Measurements from ENCODE around the gene UTP14A. TPM values are rescaled to one million over a fixed set of nuclear protein-coding genes. Genes with fewer than 3 reads are reported as not detected.

Gene UTP14A
- total RNA-seq, 4 donors from 2014 or later: 13.6 to 16.8 (median 15.9) TPM

DNA sequence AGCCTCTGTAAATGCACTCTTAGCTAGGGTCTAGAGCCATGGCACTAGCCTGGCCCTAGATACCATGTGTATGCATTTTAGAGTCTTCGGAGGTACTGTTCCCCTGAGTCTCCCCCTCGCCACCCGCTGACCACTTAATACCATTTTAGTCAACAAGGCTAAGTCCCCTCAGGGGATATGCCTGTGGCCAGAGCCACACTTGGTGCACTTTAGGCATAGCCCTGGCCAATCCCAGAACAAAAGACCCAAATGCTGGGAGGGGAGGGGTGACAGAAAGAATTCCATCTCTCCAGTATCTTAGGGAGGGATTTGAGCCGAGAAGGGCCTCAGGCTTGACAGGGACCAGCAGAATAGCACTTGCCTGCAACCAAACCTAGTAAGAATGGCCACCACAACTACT lies 47.9 kb downstream of the UTP14A start:
- TF ChIP-seq, protein P1, sequence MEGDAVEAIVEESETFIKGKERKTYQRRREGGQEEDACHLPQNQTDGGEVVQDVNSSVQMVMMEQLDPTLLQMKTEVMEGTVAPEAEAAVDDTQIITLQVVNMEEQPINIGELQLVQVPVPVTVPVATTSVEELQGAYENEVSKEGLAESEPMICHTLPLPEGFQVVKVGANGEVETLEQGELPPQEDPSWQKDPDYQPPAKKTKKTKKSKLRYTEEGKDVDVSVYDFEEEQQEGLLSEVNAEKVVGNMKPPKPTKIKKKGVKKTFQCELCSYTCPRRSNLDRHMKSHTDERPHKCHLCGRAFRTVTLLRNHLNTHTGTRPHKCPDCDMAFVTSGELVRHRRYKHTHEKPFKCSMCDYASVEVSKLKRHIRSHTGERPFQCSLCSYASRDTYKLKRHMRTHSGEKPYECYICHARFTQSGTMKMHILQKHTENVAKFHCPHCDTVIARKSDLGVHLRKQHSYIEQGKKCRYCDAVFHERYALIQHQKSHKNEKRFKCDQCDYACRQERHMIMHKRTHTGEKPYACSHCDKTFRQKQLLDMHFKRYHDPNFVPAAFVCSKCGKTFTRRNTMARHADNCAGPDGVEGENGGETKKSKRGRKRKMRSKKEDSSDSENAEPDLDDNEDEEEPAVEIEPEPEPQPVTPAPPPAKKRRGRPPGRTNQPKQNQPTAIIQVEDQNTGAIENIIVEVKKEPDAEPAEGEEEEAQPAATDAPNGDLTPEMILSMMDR (IDR thresholded peaks at IDR 0.05; ENCODE audit: low read depth): no peak

GRCh38 chrX:129954804-129955203 lies 48.8 kb downstream of the UTP14A start:
- TF ChIP-seq, protein P1 (IDR thresholded peaks at IDR 0.05; ENCODE audit: low read depth): no peak

DNA sequence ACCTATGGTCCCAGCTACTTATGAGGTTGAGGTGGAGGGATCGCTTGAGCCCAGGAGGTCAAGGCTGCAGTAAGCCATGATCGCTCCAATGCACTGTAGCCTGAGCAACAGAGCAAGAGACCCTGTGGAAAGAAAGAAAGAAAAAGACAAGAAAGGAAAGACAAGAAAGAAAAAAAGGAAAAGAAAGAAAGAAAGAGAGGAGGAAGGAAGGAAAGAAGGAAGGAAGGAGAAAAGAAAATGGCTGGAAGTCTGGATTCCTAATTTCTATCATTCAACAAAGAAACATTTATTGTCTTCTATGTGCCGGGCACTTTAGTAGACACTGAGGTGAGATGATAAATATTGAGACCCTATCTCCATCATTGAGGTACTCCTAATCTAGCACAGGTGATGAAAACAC lies 49.7 kb downstream of the UTP14A start:
- TF ChIP-seq, protein P1 (IDR thresholded peaks at IDR 0.05; ENCODE audit: low read depth): no peak

GRCh38 chrX:129956145-129956544 lies 50.2 kb downstream of the UTP14A start:
- TF ChIP-seq, protein P1 (IDR thresholded peaks at IDR 0.05; ENCODE audit: low read depth): no peak

- TF ChIP-seq, protein P1 (IDR thresholded peaks at IDR 0.05; ENCODE audit: low read depth): no peak
Observed at GRCh38 chrX:129956765-129957164, 50.8 kb downstream of the UTP14A start.

DNA sequence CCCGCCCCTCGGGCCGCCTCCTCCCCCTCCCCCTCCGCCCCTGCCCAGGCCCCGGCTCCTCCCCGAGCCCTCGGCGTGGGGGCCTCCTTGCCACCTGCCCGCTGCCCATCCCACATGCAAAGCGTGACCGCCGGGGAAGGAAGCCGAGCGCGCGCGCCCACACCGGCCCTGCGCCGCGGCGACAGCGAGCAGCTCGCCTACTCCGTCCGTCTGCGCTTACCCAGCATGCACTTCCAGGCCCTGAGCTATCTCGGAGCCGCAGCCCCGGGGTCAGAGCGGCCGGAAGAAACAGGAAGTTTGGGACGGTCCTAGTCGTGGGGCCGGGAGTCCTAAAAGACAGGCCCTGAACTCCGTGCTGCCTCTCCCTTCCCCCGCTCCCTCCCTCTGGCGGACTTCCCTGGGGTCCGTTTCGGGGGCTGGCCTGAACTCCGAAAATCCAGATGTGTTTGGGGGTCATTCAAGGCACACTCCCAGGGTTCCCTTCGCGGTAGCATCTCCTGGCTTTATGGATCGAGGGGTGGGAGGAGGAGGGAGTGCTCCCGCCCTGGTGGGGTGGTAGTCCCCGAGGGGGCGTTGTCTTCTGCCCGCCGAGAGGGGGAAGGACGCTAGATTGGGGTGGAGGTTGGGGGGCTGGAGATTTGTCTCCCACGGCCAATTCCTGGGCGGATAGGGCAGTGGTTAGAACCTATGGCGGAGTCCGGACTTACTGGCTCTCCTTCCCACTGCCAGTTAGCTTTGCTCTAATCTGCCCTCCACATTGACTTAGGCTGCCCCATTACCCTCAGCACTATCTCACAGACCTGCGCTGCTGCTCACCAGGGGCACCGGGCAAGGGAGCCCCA lies 51.5 kb downstream of the UTP14A start:
- TF ChIP-seq, protein P1 (IDR thresholded peaks at IDR 0.05; ENCODE audit: low read depth): no peak

DNA sequence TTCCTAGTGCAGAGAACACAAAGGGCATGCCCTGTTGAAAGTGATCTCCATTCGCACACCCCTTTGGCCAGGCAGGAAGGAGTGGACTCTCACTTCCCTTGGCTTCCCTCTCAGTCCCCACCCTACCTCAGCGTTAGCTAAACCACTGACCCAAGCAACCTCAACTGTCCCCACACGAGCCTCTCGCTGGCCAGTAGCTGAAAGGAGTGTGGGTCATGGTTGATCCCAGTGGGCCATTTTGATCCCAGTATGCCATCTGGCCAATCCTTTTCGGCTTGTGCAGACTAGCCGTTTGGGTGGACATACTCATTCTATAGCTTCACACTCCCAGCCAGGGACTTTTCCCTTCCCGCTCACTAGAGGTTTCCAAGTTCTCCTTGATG lies 52.1 kb downstream of the UTP14A start:
- TF ChIP-seq, protein P1 (IDR thresholded peaks at IDR 0.05; ENCODE audit: low read depth): no peak

Data from subcutaneous adipose tissue (tissue), 4 donors.